WTC11 (cell line): Measurements from ENCODE around the gene RHOV. TPM values are rescaled to one million over a fixed set of nuclear protein-coding genes. Genes with fewer than 3 reads are reported as not detected.

Experiments used
- ATAC-seq: fragments of 200-7000 bp; cut with Tn5 transposase; 2 replicates; pipeline ENCODE4 v1.10.0; 2021; ENCODE audit warnings: mild to moderate bottlenecking, moderate library complexity
- CTCF ChIA-PET: fragments of 300-600 bp; sonication (Branson Sonifier 250); formaldehyde crosslinking; loops from one replicate; lab custom pipeline; 2021; ENCODE audit warnings: antibody characterized with exemption; lab: Charles Lee
- POLR2A ChIA-PET: fragments of 350-600 bp; sonication (Branson Sonifier 250); formaldehyde crosslinking; loops from one replicate; lab custom pipeline; 2021; ENCODE audit warnings: antibody characterized with exemption; lab: Charles Lee
- DNase-seq: peaks from one replicate; pipeline ENCODE4 v3.0.0; 2021; ENCODE audit warnings: low spot score
- H3K27ac Mint-ChIP-seq: 2 replicates; pipeline ENCODE4 v1.8.0; 2021; ENCODE audit warnings: mixed read lengths
- H3K27me3 Mint-ChIP-seq: 2 replicates; pipeline ENCODE4 v1.8.0; 2021; ENCODE audit warnings: low read depth, mild to moderate bottlenecking, moderate library complexity, mixed read lengths
- H3K36me3 Mint-ChIP-seq: 2 replicates; pipeline ENCODE4 v1.8.0; 2021; ENCODE audit warnings: mixed read lengths
- H3K4me1 Mint-ChIP-seq: 2 replicates; pipeline ENCODE4 v1.8.0; 2022; ENCODE audit warnings: mixed read lengths
- H3K4me3 Mint-ChIP-seq: 2 replicates; pipeline ENCODE4 v1.8.0; 2021; ENCODE audit warnings: mild to moderate bottlenecking, moderate library complexity, mixed read lengths
- H3K9me3 Mint-ChIP-seq: 2 replicates; pipeline ENCODE4 v1.8.0; 2021; ENCODE audit warnings: mixed read lengths
- ATF6 ChIP-seq: sonication (generic); formaldehyde crosslinking; IDR thresholded peaks from 2 replicates; pipeline ENCODE4 v1.8.1; 2023; ENCODE audit warnings: mild to moderate bottlenecking, missing genetic modification reagents
- CREB1 ChIP-seq: sonication (generic); formaldehyde crosslinking; IDR thresholded peaks from 2 replicates; pipeline ENCODE4 v1.8.0; 2023; ENCODE audit warnings: mild to moderate bottlenecking, missing genetic modification reagents
- ELF4 ChIP-seq: sonication (generic); formaldehyde crosslinking; IDR thresholded peaks from 2 replicates; pipeline ENCODE4 v1.8.1; 2022; ENCODE audit warnings: low read depth, mild to moderate bottlenecking, moderate library complexity, missing genetic modification reagents
- FOXK1 ChIP-seq: sonication (generic); formaldehyde crosslinking; IDR thresholded peaks from 2 replicates; pipeline ENCODE4 v1.8.0; 2022; ENCODE audit warnings: mild to moderate bottlenecking, moderate library complexity, missing genetic modification reagents
- GABPB1 ChIP-seq: sonication (generic); formaldehyde crosslinking; IDR thresholded peaks from 2 replicates; pipeline ENCODE4 v1.8.1; 2023; ENCODE audit warnings: mild to moderate bottlenecking, missing genetic modification reagents
- JUN ChIP-seq: sonication (generic); formaldehyde crosslinking; IDR thresholded peaks from 2 replicates; pipeline ENCODE4 v1.8.0; 2023; ENCODE audit warnings: mild to moderate bottlenecking, missing genetic modification reagents
- NFYB ChIP-seq: sonication (generic); formaldehyde crosslinking; conservative IDR thresholded peaks from 2 replicates; pipeline ENCODE4 v1.8.0; 2022; ENCODE audit warnings: low read depth, missing genetic modification reagents
- NR2C2 ChIP-seq: sonication (generic); formaldehyde crosslinking; IDR thresholded peaks from 2 replicates; pipeline ENCODE4 v1.8.0; 2022; ENCODE audit warnings: mild to moderate bottlenecking, missing genetic modification reagents
- SMAD3 ChIP-seq: sonication (generic); formaldehyde crosslinking; IDR thresholded peaks from 2 replicates; pipeline ENCODE4 v1.8.0; 2022; ENCODE audit warnings: missing genetic modification reagents, mild to moderate bottlenecking, borderline replicate concordance
- SP1 ChIP-seq: sonication (generic); formaldehyde crosslinking; conservative IDR thresholded peaks from 2 replicates; pipeline ENCODE4 v1.8.1; 2022; ENCODE audit warnings: missing genetic modification reagents
- STAT6 ChIP-seq: sonication (generic); formaldehyde crosslinking; conservative IDR thresholded peaks from 2 replicates; pipeline ENCODE4 v1.8.1; 2023; ENCODE audit warnings: mild to moderate bottlenecking, low read depth, missing genetic modification reagents, moderate library complexity
- TEAD1 ChIP-seq: sonication (generic); formaldehyde crosslinking; IDR thresholded peaks from 2 replicates; pipeline ENCODE4 v1.8.0; 2022; ENCODE audit warnings: mild to moderate bottlenecking, missing genetic modification reagents
- ZNF121 ChIP-seq: sonication (generic); formaldehyde crosslinking; IDR thresholded peaks from 2 replicates; pipeline ENCODE4 v1.8.0; 2023; ENCODE audit warnings: missing genetic modification reagents
- ZNF219 ChIP-seq: sonication (generic); formaldehyde crosslinking; IDR thresholded peaks from 2 replicates; pipeline ENCODE4 v1.8.0; 2023; ENCODE audit warnings: missing genetic modification reagents, mild to moderate bottlenecking, borderline replicate concordance
- ZNF232 ChIP-seq: sonication (generic); formaldehyde crosslinking; IDR thresholded peaks from 2 replicates; pipeline ENCODE4 v1.8.0; 2022; ENCODE audit warnings: mild to moderate bottlenecking, missing genetic modification reagents
- ZNF423 ChIP-seq: fragments of 250-450 bp; sonication (Bioruptor Pico); IDR thresholded peaks from 2 replicates; pipeline ENCODE4 v2.1.2; 2022; ENCODE audit warnings: mild to moderate bottlenecking, moderate library complexity
- ZNF425 ChIP-seq: fragments of 250-450 bp; sonication (Bioruptor Pico); conservative IDR thresholded peaks from 2 replicates; pipeline ENCODE4 v1.9.0; 2021; ENCODE audit warnings: mild to moderate bottlenecking
- total RNA-seq: library from RNA; stranded (reverse); gene quantifications from 3 replicates; pipeline ENCODE4 v1.2.3, GENCODE V29; 2021
- TF ChIP-seq, protein P1 (sequence below): sonication (generic); formaldehyde crosslinking; IDR thresholded peaks from 2 replicates; pipeline ENCODE4 v1.8.0; 2022; ENCODE audit warnings: mild to moderate bottlenecking, missing genetic modification reagents
- TF ChIP-seq, protein P2 (sequence below): sonication (generic); formaldehyde crosslinking; IDR thresholded peaks from 2 replicates; pipeline ENCODE4 v1.8.1; 2023; ENCODE audit warnings: mild to moderate bottlenecking, missing genetic modification reagents
- TF ChIP-seq, protein P3 (sequence below): sonication (generic); formaldehyde crosslinking; IDR thresholded peaks from 2 replicates; pipeline ENCODE4 v1.8.1; 2022; ENCODE audit warnings: mild to moderate bottlenecking, missing genetic modification reagents, moderate library complexity, borderline replicate concordance

The RHOV gene
- total RNA-seq, 1 experiment from 2014 or later, result 5.0 TPM

DNA sequence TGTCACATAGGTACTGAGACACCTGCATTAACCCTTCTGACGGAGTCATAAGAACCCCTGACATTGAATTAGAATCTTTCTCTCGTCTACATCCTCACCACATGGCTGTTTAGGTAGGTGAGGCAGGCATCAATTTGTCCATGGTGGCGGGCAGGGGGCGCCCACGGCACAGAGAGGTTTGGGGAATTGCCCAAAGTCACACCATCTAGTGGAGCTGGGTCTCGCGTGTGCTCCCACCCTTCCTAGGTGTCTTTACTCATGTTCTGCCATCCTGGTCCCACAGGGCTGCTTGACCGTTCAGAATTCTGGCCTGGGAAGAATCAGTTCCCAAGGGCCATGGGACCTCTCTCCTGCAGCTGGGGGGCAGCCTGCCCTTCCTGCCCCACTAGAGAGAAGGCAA, 40.5 kb upstream of the RHOV start:
- no peaks in the 10 kb centered on the region for H3K36me3 Mint-ChIP-seq
- 0 out of 2 replicates have a peak, but pooled peaks cover 2% of the 10 kb centered on the region for H3K27me3 Mint-ChIP-seq
- no peaks in the 10 kb centered on the region for H3K9me3 Mint-ChIP-seq
- POLR2A ChIA-PET, result interaction anchor here (0.6 to 1.7 kb wide), 3 partner anchors 15 to 207 kb away, joined by 3 to 7 read pairs (median 4); partner anchors contain the start of genes CHAC1 and DLL4
- H3K4me1 Mint-ChIP-seq, result peaks cover 22% of the 10 kb centered on the region
- DNase-seq, result no peak
- H3K27ac Mint-ChIP-seq, result 0 out of 2 replicates have a peak overlapping the region, but pooled peaks have one; percentile 1
- no peak overlapping the region for H3K4me3 Mint-ChIP-seq
- CTCF ChIA-PET, result interaction anchor here (0.5 to 6.6 kb wide), 28 partner anchors 8 to 1155 kb away, joined by 3 to 88 read pairs (median 6); partner anchors contain the start of genes CHAC1, DLL4, INO80 and RAD51
- ATAC-seq, result peak; percentile 31
- TF ChIP-seq SMAD3 (CRISPR knock-in tag) (no peak), ZNF121 (CRISPR knock-in tag) (no peak), ZNF425 (CRISPR knock-in tag) (no peak), STAT6 (CRISPR knock-in tag) (no peak), ELF4 (no peak), SP1 (no peak)
- TF ChIP-seq, protein P1, sequence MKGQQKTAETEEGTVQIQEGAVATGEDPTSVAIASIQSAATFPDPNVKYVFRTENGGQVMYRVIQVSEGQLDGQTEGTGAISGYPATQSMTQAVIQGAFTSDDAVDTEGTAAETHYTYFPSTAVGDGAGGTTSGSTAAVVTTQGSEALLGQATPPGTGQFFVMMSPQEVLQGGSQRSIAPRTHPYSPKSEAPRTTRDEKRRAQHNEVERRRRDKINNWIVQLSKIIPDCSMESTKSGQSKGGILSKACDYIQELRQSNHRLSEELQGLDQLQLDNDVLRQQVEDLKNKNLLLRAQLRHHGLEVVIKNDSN (CRISPR knock-in tag), result no peak

- Mint-ChIP-seq H3K27me3 (0 out of 2 replicates have a peak, but pooled peaks cover 2% of the 10 kb centered on the region), H3K4me1 (peaks cover 22% of the 10 kb centered on the region), H3K9me3 (no peaks in the 10 kb centered on the region), H3K4me3 (no peak overlapping the region), H3K27ac (peak overlapping the region; percentile 1; the same call in 1 of the 2 replicates), H3K36me3 (no peaks in the 10 kb centered on the region)
- ChIA-PET CTCF (interaction anchor here (0.9 to 6.6 kb wide), 9 partner anchors 11 to 458 kb away, joined by 3 to 88 read pairs (median 13); partner anchors contain the start of genes CHAC1 and DLL4), POLR2A (no interaction called here)
- no peak for ATAC-seq
- DNase-seq, result no peak
- TF ChIP-seq, protein P2, sequence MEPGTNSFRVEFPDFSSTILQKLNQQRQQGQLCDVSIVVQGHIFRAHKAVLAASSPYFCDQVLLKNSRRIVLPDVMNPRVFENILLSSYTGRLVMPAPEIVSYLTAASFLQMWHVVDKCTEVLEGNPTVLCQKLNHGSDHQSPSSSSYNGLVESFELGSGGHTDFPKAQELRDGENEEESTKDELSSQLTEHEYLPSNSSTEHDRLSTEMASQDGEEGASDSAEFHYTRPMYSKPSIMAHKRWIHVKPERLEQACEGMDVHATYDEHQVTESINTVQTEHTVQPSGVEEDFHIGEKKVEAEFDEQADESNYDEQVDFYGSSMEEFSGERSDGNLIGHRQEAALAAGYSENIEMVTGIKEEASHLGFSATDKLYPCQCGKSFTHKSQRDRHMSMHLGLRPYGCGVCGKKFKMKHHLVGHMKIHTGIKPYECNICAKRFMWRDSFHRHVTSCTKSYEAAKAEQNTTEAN (CRISPR knock-in tag), result peak; percentile 94; the same call in 1 of the 2 replicates
- TF ChIP-seq NFYB (CRISPR knock-in tag), result no peak
These were observed 40.0 kb upstream of the RHOV start for GRCh38 chr15:40914013-40914412.

GRCh38 chr15:40912478-40912877, 38.4 kb upstream of the RHOV start:
- DNase-seq, result no peak
- Mint-ChIP-seq H3K4me1 (peaks cover 22% of the 10 kb centered on the region), H3K9me3 (no peaks in the 10 kb centered on the region), H3K36me3 (no peaks in the 10 kb centered on the region), H3K27ac (no peak overlapping the region), H3K4me3 (no peak overlapping the region), H3K27me3 (0 out of 2 replicates have a peak, but pooled peaks cover 2% of the 10 kb centered on the region)
- POLR2A ChIA-PET, result interaction anchor here (0.6 to 0.8 kb wide), 2 partner anchors 9 to 294 kb away, joined by 3 to 7 read pairs; no protein-coding TSS in a partner anchor
- CTCF ChIA-PET, result interaction anchor here (0.6 to 7.8 kb wide), 5 partner anchors 8 to 18 kb away, joined by 3 to 101 read pairs (median 4); partner anchors contain the start of genes DLL4 and VPS18
- no peak for ATAC-seq
- no peak for TF ChIP-seq ZNF219 (CRISPR knock-in tag)
- TF ChIP-seq ZNF423, result no peak
- no peak for TF ChIP-seq SMAD3 (CRISPR knock-in tag)
- TF ChIP-seq NR2C2, result no peak
- TF ChIP-seq TEAD1 (CRISPR knock-in tag), result no peak
- no peak for TF ChIP-seq GABPB1 (CRISPR knock-in tag)
- no peak for TF ChIP-seq ZNF232
- no peak for TF ChIP-seq ATF6 (CRISPR knock-in tag)
- TF ChIP-seq, protein P3, sequence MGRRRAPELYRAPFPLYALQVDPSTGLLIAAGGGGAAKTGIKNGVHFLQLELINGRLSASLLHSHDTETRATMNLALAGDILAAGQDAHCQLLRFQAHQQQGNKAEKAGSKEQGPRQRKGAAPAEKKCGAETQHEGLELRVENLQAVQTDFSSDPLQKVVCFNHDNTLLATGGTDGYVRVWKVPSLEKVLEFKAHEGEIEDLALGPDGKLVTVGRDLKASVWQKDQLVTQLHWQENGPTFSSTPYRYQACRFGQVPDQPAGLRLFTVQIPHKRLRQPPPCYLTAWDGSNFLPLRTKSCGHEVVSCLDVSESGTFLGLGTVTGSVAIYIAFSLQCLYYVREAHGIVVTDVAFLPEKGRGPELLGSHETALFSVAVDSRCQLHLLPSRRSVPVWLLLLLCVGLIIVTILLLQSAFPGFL (CRISPR knock-in tag), result no peak
- TF ChIP-seq CREB1 (CRISPR knock-in tag), result no peak
- TF ChIP-seq JUN (CRISPR knock-in tag), result no peak
- no peak for TF ChIP-seq FOXK1
